ENCODE results near the gene SYT8. TPM values are rescaled to one million over a fixed set of nuclear protein-coding genes. Genes with fewer than 3 reads are reported as not detected.

Gene SYT8
- polyA plus RNA-seq, 1 of the 3 experiments (the other 2 are of a cell fraction) = not detected

DNA sequence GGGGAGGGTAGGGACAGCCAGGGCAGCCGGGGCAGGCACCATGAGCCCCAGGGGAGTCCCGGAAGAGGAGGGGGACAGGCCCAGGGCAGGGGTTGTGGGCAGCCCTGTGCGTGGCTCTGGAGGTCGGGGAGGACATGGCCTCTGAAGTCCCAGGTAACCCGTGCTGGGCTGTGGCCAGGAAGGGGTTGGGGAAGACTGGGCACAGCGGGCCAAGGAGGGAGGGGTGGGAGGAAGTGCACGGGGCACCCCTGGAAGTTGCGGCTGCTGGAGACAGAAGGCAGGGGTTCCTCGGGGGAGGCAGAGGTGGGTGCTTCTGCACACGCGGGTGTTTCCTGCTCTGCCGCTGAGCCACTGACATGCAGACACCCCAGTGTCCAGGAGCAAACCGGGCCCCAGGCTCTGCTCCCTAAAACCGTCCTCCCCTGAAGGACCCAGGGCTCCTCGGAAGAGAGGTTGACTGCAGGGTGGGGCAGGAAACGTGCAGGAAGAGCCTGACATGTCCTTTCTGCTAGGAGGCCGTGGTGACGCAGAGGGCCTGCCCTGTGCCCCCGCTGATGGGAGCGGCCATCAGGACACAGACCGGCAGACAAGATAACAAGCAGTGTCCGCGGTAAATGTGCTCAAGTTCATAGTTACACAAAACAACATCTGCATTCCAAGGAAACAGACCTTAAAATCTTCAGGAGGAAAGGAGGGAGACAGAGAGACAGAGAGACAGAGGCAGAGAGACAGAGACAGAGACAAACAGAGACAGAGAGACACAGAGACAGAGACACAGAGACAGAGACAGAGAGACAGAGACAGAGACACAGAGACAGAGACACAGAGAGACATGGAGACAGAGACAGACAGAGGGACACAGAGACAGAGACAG is 9.7 kb downstream of the SYT8 start:
- TF ChIP-seq YY1 (IDR thresholded peaks at IDR 0.05; ENCODE audit: low read depth) (no peak), RAD21 (IDR thresholded peaks at IDR 0.05; ENCODE audit: low read length) (no peak), JUND (IDR thresholded peaks at IDR 0.05) (no peak), EP300 (IDR thresholded peaks at IDR 0.05; ENCODE audit: borderline replicate concordance in 1 of 2, low read depth in 1 of 2, low read length in 1 of 2) (no peak), NFIC (IDR thresholded peaks at IDR 0.05; ENCODE audit: borderline replicate concordance) (no peak), ELF1 (IDR thresholded peaks at IDR 0.05) (no peak), FOXJ3 (CRISPR knock-in tag; IDR thresholded peaks at IDR 0.05) (no peak), GATA2 (CRISPR knock-in tag; IDR thresholded peaks at IDR 0.05) (no peak)
- TF ChIP-seq, protein P1, sequence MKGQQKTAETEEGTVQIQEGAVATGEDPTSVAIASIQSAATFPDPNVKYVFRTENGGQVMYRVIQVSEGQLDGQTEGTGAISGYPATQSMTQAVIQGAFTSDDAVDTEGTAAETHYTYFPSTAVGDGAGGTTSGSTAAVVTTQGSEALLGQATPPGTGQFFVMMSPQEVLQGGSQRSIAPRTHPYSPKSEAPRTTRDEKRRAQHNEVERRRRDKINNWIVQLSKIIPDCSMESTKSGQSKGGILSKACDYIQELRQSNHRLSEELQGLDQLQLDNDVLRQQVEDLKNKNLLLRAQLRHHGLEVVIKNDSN (IDR thresholded peaks at IDR 0.05; ENCODE audit: borderline replicate concordance, low read depth) = no peak
- peak; percentile 66 for DNase-seq
- Histone ChIP-seq H3K4me3 (ENCODE audit: low read depth in 2 of 2, low read length in 1 of 2) (no peak overlapping the region), H3K9me2 (no peaks in the 10 kb centered on the region), H3K4me2 (no peak overlapping the region), H3K4me1 (ENCODE audit: control insufficient read depth in 1 of 2, insufficient read depth in 2 of 2, low read depth in 1 of 2, low read length in 1 of 2) (peaks cover 0 to 2% of the 10 kb centered on the region in 2 experiments; a peak in 1 of 4 replicates), H3K36me3 (replicated peaks in 1 of 2; ENCODE audit: control insufficient read depth in 1 of 2, insufficient read depth in 2 of 2, low read length in 1 of 2) (no peaks in the 10 kb centered on the region), H3K9ac (no peak overlapping the region), H3K27me3 (ENCODE audit: insufficient read depth) (no peaks in the 10 kb centered on the region), H3K27ac (ENCODE audit: low read depth in 2 of 2, low read length in 1 of 2) (no peak overlapping the region), H2AFZ (ENCODE audit: low read depth) (no peak overlapping the region), H3F3A (replicated peaks; ENCODE audit: insufficient read depth) (no peaks in the 10 kb centered on the region), H3K79me2 (ENCODE audit: insufficient read depth) (no peaks in the 10 kb centered on the region), H3K9me3 (no peaks in the 10 kb centered on the region), H4K20me1 (ENCODE audit: insufficient read depth) (no peaks in the 10 kb centered on the region)
- ChIA-PET POLR2A (no interaction called here), CTCF (interaction anchor here (20.8 kb wide), 1 partner anchor 306 kb away, joined by 478 read pairs; the partner anchor contains the start of gene IGF2)
- WGBS (ENCODE audit: low lambda C conversion rate) = 68% methylated on average over 19 of the region's 23 CpGs

DNA sequence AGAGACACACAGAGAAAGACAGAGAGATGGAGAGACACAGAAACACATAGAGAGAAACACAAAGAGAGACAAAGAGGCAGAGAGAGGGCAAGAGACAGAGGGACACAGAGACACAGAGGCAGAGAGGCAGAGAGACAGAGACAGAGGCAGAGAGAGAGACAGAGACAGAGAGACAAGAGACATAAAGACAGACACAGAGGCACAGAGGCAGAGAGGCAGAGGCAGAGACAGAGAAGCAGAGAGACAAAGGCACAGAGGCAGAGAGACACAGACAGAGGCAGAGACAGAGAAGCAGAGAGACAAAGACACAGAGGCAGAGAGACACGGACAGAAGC is 10.3 kb downstream of the SYT8 start:
- WGBS (ENCODE audit: low lambda C conversion rate) = 50% methylated on average over 1 of the region's 1 CpG

More for the DNA sequence above, 10.3 kb downstream of the SYT8 start:
- H3K9me3 ChIP-seq = no peaks in the 10 kb centered on the region
- peaks cover 0 to 2% of the 10 kb centered on the region in 2 experiments; a peak in 1 of 4 replicates for H3K4me1 ChIP-seq (ENCODE audit: control insufficient read depth in 1 of 2, insufficient read depth in 2 of 2, low read depth in 1 of 2, low read length in 1 of 2)
- no peaks in the 10 kb centered on the region for H3K27me3 ChIP-seq (ENCODE audit: insufficient read depth)
- no peak overlapping the region for H3K27ac ChIP-seq (ENCODE audit: low read depth in 2 of 2, low read length in 1 of 2)
- H3K36me3 ChIP-seq (replicated peaks in 1 of 2; ENCODE audit: control insufficient read depth in 1 of 2, insufficient read depth in 2 of 2, low read length in 1 of 2) = no peaks in the 10 kb centered on the region
- ChIA-PET CTCF (interaction anchor here (4.6 kb wide), 1 partner anchor 13 kb away, joined by 28 read pairs; no protein-coding TSS in a partner anchor), POLR2A (no interaction called here)
- no peak overlapping the region for H2AFZ ChIP-seq (ENCODE audit: low read depth)
- no peak overlapping the region for H3K4me2 ChIP-seq
- no peak for TF ChIP-seq EZH2phosphoT487 (IDR thresholded peaks at IDR 0.05; ENCODE audit: borderline replicate concordance, low read depth)
- no peak for TF ChIP-seq MXI1 (IDR thresholded peaks at IDR 0.05; ENCODE audit: low read depth, low read length)
- no peak for TF ChIP-seq NRF1 (IDR thresholded peaks at IDR 0.05; ENCODE audit: low read depth, low read length)
- TF ChIP-seq RXRA (IDR thresholded peaks at IDR 0.05; ENCODE audit: borderline replicate concordance, low read depth) = no peak
- TF ChIP-seq RCOR1 (IDR thresholded peaks at IDR 0.05; ENCODE audit: low read length) = no peak
- TF ChIP-seq, protein P2, sequence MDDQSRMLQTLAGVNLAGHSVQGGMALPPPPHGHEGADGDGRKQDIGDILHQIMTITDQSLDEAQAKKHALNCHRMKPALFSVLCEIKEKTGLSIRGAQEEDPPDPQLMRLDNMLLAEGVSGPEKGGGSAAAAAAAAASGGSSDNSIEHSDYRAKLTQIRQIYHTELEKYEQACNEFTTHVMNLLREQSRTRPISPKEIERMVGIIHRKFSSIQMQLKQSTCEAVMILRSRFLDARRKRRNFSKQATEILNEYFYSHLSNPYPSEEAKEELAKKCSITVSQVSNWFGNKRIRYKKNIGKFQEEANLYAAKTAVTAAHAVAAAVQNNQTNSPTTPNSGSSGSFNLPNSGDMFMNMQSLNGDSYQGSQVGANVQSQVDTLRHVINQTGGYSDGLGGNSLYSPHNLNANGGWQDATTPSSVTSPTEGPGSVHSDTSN (IDR thresholded peaks at IDR 0.05) = no peak
- no peak for TF ChIP-seq NFIC (IDR thresholded peaks at IDR 0.05; ENCODE audit: borderline replicate concordance)
- H3K79me2 ChIP-seq (ENCODE audit: insufficient read depth) = no peaks in the 10 kb centered on the region
- H3K9me2 ChIP-seq = no peaks in the 10 kb centered on the region
- H3K4me3 ChIP-seq (ENCODE audit: low read depth in 2 of 2, low read length in 1 of 2) = no peak overlapping the region
- DNase-seq = no peak
- no peak overlapping the region for H3K9ac ChIP-seq
- no peaks in the 10 kb centered on the region for H4K20me1 ChIP-seq (ENCODE audit: insufficient read depth)
- H3F3A ChIP-seq (replicated peaks; ENCODE audit: insufficient read depth) = no peaks in the 10 kb centered on the region
